Measurements from ENCODE around the gene TBC1D24. TPM values are rescaled to one million over a fixed set of nuclear protein-coding genes. Genes with fewer than 3 reads are reported as not detected.
"Not testable (repeated sequence)": the region's sequence is repeated elsewhere in the genome, so short reads cannot be mapped to it uniquely, and the experiment has no call there.

The TBC1D24 gene
- 16.6 and 20.9 TPM in 2 replicates for total RNA-seq

GRCh38 chr16:2474877-2475412 is at the start of gene TBC1D24:
TBC1D24 (plus strand) TSS chr16:2475127; CDS start chr16:2496149, 21,022 bp downstream.
- Mint-ChIP-seq H3K36me3 (ENCODE audit: low read depth) (no peaks in the 10 kb centered on the region), H3K4me3 (peak within 1 kb of the TSS; percentile 80), H3K27me3 (peaks cover 25% of the 10 kb centered on the region), H3K4me1 (peaks cover 12% of the 10 kb centered on the region), H3K9me3 (no peaks in the 10 kb centered on the region), H3K27ac (peak within 1 kb of the TSS; percentile 77)
- DNase-seq: peak; percentile 95
- intact Hi-C loops (cut with micrococcal nuclease): loop anchor here (1.0 to 5.0 kb wide), 3 partner anchors 15 to 48 kb away; partner anchors contain the start of genes CCNF and TEDC2

- Mint-ChIP-seq H3K27ac (no peak overlapping the region), H3K27me3 (peaks cover 3% of the 10 kb centered on the region), H3K9me3 (no peaks in the 10 kb centered on the region), H3K4me1 (peaks cover 28% of the 10 kb centered on the region), H3K4me3 (no peak overlapping the region), H3K36me3 (ENCODE audit: low read depth) (peaks cover 9% of the 10 kb centered on the region)
- no peak for DNase-seq
- intact Hi-C loops (cut with micrococcal nuclease): loop anchor here (5.0 to 10.0 kb wide), 2 partner anchors 46 to 231 kb away; partner anchors contain the start of genes CASKIN1 and NTN3
Measured at GRCh38 chr16:2425825-2426430, 49.0 kb upstream of the TBC1D24 start.

- DNase-seq: no peak
- H3K4me3 Mint-ChIP-seq: no peak overlapping the region
- H3K27ac Mint-ChIP-seq: no peak overlapping the region
- intact Hi-C loops (cut with micrococcal nuclease): loop anchor here (5.0 to 10.0 kb wide), 2 partner anchors 45 to 232 kb away; partner anchors contain the start of genes CASKIN1 and NTN3
- no peaks in the 10 kb centered on the region for H3K27me3 Mint-ChIP-seq
- H3K4me1 Mint-ChIP-seq: peaks cover 28% of the 10 kb centered on the region
- H3K9me3 Mint-ChIP-seq: no peaks in the 10 kb centered on the region
- H3K36me3 Mint-ChIP-seq (ENCODE audit: low read depth): peaks cover 11% of the 10 kb centered on the region
Measured at GRCh38 chr16:2426941-2427361, 48.0 kb upstream of the TBC1D24 start.

- peaks cover 28% of the 10 kb centered on the region for H3K4me1 Mint-ChIP-seq
- no peak for DNase-seq
- peak overlapping the region; percentile 38 for H3K27ac Mint-ChIP-seq
- H3K36me3 Mint-ChIP-seq (ENCODE audit: low read depth): peaks cover 13% of the 10 kb centered on the region
- intact Hi-C loops (cut with micrococcal nuclease): loop anchor here (5.0 to 10.0 kb wide), 2 partner anchors 45 to 233 kb away; partner anchors contain the start of genes CASKIN1 and NTN3
- no peaks in the 10 kb centered on the region for H3K9me3 Mint-ChIP-seq
- H3K27me3 Mint-ChIP-seq: no peaks in the 10 kb centered on the region
- peak overlapping the region; percentile 91 for H3K4me3 Mint-ChIP-seq
Measured at GRCh38 chr16:2427526-2427925, 47.4 kb upstream of the TBC1D24 start.

- intact Hi-C loops (cut with micrococcal nuclease): loop anchor here (2.0 to 10.0 kb wide), 3 partner anchors 44 to 233 kb away; partner anchors contain the start of genes CASKIN1, NTN3 and RNPS1
- peaks cover 19% of the 10 kb centered on the region for H3K36me3 Mint-ChIP-seq (ENCODE audit: low read depth)
- peak overlapping the region; percentile 91 for H3K4me3 Mint-ChIP-seq
- DNase-seq: peak; percentile 76
- H3K27me3 Mint-ChIP-seq: no peaks in the 10 kb centered on the region
- H3K27ac Mint-ChIP-seq: peak overlapping the region; percentile 57
- H3K4me1 Mint-ChIP-seq: peaks cover 31% of the 10 kb centered on the region
- no peaks in the 10 kb centered on the region for H3K9me3 Mint-ChIP-seq
Measured at GRCh38 chr16:2428051-2428783, 46.7 kb upstream of the TBC1D24 start.

GRCh38 chr16:2428784-2429033 is 46.2 kb upstream of the TBC1D24 start:
- H3K27me3 Mint-ChIP-seq: no peaks in the 10 kb centered on the region
- H3K27ac Mint-ChIP-seq: peak overlapping the region; percentile 57
- H3K36me3 Mint-ChIP-seq (ENCODE audit: low read depth): peaks cover 23% of the 10 kb centered on the region
- peaks cover 30% of the 10 kb centered on the region for H3K4me1 Mint-ChIP-seq
- H3K9me3 Mint-ChIP-seq: no peaks in the 10 kb centered on the region
- H3K4me3 Mint-ChIP-seq: peak overlapping the region; percentile 91
- intact Hi-C loops (cut with micrococcal nuclease): loop anchor here (1.0 to 10.0 kb wide), 4 partner anchors 44 to 234 kb away; partner anchors contain the start of genes CASKIN1, E4F1, NTN3 and RNPS1
- DNase-seq: no peak

GRCh38 chr16:2429034-2429770 is 45.7 kb upstream of the TBC1D24 start, which contains the start of gene CCNF:
CCNF (plus strand) TSS chr16:2429447; CDS start chr16:2429482, 35 bp downstream.
- intact Hi-C loops (cut with micrococcal nuclease): loop anchor here (1.0 to 10.0 kb wide), 4 partner anchors 43 to 234 kb away; partner anchors contain the start of genes CASKIN1, E4F1, NTN3 and RNPS1

GRCh38 chr16:2429771-2430663 is 44.9 kb upstream of the TBC1D24 start:
- no peaks in the 10 kb centered on the region for H3K27me3 Mint-ChIP-seq
- intact Hi-C loops (cut with micrococcal nuclease): loop anchor here (1.0 to 10.0 kb wide), 5 partner anchors 42 to 235 kb away; partner anchors contain the start of genes CASKIN1, E4F1, NTN3 and RNPS1
- peak; percentile 75 for DNase-seq
- H3K36me3 Mint-ChIP-seq (ENCODE audit: low read depth): peaks cover 29% of the 10 kb centered on the region
- H3K4me3 Mint-ChIP-seq: peak overlapping the region; percentile 91
- H3K27ac Mint-ChIP-seq: peak overlapping the region; percentile 69
- H3K9me3 Mint-ChIP-seq: no peaks in the 10 kb centered on the region
- peaks cover 30% of the 10 kb centered on the region for H3K4me1 Mint-ChIP-seq

More at GRCh38 chr16:2429034-2429770, 45.7 kb upstream of the TBC1D24 start, which contains the start of gene CCNF:
- no peaks in the 10 kb centered on the region for H3K9me3 Mint-ChIP-seq
- peak within 1 kb of the TSS; percentile 69 for H3K27ac Mint-ChIP-seq
- H3K4me1 Mint-ChIP-seq: peaks cover 30% of the 10 kb centered on the region
- peaks cover 25% of the 10 kb centered on the region for H3K36me3 Mint-ChIP-seq (ENCODE audit: low read depth)
- peak within 1 kb of the TSS; percentile 91 for H3K4me3 Mint-ChIP-seq
- peak; percentile 99 for DNase-seq
- no peaks in the 10 kb centered on the region for H3K27me3 Mint-ChIP-seq

- no peak for DNase-seq
- Mint-ChIP-seq H3K36me3 (ENCODE audit: low read depth) (peaks cover 43% of the 10 kb centered on the region), H3K27ac (no peak overlapping the region), H3K4me1 (peaks cover 31% of the 10 kb centered on the region), H3K27me3 (no peaks in the 10 kb centered on the region), H3K9me3 (no peaks in the 10 kb centered on the region), H3K4me3 (no peak overlapping the region)
- intact Hi-C loops (cut with micrococcal nuclease): loop anchor here (5.0 kb wide), 1 partner anchor 70 kb away; no protein-coding TSS in a partner anchor
Measured at GRCh38 chr16:2432286-2432685, 42.6 kb upstream of the TBC1D24 start.

GRCh38 chr16:2432801-2433505 is 42.0 kb upstream of the TBC1D24 start:
- peaks cover 48% of the 10 kb centered on the region for H3K36me3 Mint-ChIP-seq (ENCODE audit: low read depth)
- H3K4me1 Mint-ChIP-seq: peaks cover 25% of the 10 kb centered on the region
- no peak for DNase-seq
- H3K27ac Mint-ChIP-seq: no peak overlapping the region
- H3K9me3 Mint-ChIP-seq: no peaks in the 10 kb centered on the region
- H3K27me3 Mint-ChIP-seq: no peaks in the 10 kb centered on the region
- intact Hi-C loops (cut with micrococcal nuclease): loop anchor here (5.0 kb wide), 1 partner anchor 69 kb away; no protein-coding TSS in a partner anchor
- H3K4me3 Mint-ChIP-seq: no peak overlapping the region

GRCh38 chr16:2435236-2435635 is 39.7 kb upstream of the TBC1D24 start:
- H3K27me3 Mint-ChIP-seq; H3K27ac Mint-ChIP-seq; DNase-seq; H3K9me3 Mint-ChIP-seq; intact Hi-C loops (cut with micrococcal nuclease); H3K4me3 Mint-ChIP-seq: not testable (repeated sequence)
- Mint-ChIP-seq H3K4me1 (peaks cover 16% of the 10 kb centered on the region), H3K36me3 (ENCODE audit: low read depth) (peaks cover 64% of the 10 kb centered on the region)

GRCh38 chr16:2436110-2436509 is 38.8 kb upstream of the TBC1D24 start:
- Mint-ChIP-seq H3K4me1 (peaks cover 8% of the 10 kb centered on the region), H3K27me3 (no peaks in the 10 kb centered on the region), H3K4me3 (no peak overlapping the region), H3K36me3 (ENCODE audit: low read depth) (peaks cover 61% of the 10 kb centered on the region), H3K27ac (no peak overlapping the region), H3K9me3 (no peaks in the 10 kb centered on the region)
- DNase-seq: no peak
- intact Hi-C loops (cut with micrococcal nuclease): no loop called here

All from activated CD4-positive, alpha-beta T cell treated with anti-CD3 and anti-CD28 coated beads, Interleukin-2, amount 10 ng/mL, durations not matched to agents 24 days and 14 days (primary cell).